Activated effector memory CD4-positive, alpha-beta T cell treated with Interleukin-2 at 50 U/mL for 16 hours (primary cell): ENCODE measurements around the gene INTS2.
"Not testable (repeated sequence)": the region's sequence is repeated elsewhere in the genome, so short reads cannot be mapped to it uniquely, and the experiment has no call there.

Experiments
- DNase-seq: peaks from one replicate; pipeline ENCODE4 v3.0.0-alpha.2; 2020

Gene INTS2

DNA sequence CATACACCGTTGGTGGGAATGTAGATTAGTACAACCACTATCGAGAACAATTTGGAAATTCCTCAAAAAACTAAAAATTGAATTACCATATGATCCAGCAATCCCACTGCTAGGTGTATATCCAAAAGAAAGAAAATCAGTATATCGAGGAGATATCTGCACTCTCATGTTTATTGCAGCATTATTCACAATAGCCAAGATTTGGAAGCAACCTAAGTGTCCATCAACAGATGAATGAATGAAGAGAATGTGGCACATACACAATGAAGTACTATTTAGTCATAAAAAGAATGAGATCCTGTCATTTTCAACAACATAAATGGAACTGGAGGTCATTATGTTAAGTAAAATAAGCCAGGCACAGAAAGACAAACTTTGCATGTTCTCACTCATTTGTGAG is 108.5 kb downstream of the INTS2 start:
- not testable (repeated sequence) for DNase-seq

DNA sequence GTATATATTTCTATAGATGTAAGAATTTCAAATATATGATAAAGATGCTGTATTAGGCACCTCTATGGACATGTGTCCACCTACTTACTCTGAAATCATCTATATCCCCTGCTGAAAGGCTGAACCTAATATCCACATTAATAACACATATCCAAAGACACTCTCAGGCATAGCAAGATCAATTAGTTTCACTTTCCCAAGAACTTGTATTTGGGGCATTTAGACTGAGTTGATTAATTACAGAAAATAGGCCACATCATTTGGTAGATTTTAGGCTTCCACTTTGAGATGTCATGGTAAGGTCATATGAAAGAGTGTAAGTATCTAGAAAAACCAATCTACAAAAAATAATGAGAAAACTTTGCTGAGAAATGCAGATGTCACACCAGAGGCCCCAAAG is 109.6 kb downstream of the INTS2 start:
- no peak for DNase-seq

DNA sequence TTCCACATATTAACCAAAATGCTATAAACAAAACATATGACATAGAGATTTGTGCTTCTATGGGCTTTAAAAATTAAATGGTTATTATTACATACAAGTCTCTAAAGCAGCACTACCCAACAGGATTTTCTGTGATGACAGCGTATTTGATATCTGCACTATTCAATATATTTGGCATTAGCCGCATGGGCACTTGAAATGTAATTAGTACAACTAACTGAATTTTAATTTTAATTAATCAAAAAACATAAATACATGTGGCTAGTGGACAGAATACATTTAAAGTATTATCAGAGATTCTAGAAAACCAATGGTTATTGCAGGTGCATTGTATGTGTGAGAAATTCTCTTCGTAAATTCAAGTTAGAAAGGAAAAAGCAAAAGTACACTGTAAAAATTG is 110.3 kb downstream of the INTS2 start:
- no peak for DNase-seq

DNA sequence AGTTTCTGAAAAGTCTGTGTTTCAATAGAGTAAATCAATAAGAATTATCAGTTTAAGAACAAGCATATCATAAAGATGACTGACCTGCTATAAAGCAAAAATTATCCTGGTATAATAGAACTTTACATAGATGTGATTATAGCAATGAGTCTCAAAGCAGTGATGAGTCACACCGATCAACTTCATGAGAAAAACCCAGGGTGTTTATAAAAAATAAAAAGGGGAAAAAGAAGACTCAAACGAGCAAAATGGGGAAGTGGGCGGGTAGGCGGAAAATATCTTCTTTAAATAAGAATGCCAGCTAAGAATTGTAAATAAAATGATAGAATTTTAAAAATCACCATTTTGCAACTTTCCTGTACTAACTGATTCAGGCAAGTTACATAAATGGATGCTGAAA is 111.2 kb downstream of the INTS2 start:
- DNase-seq: no peak

DNA sequence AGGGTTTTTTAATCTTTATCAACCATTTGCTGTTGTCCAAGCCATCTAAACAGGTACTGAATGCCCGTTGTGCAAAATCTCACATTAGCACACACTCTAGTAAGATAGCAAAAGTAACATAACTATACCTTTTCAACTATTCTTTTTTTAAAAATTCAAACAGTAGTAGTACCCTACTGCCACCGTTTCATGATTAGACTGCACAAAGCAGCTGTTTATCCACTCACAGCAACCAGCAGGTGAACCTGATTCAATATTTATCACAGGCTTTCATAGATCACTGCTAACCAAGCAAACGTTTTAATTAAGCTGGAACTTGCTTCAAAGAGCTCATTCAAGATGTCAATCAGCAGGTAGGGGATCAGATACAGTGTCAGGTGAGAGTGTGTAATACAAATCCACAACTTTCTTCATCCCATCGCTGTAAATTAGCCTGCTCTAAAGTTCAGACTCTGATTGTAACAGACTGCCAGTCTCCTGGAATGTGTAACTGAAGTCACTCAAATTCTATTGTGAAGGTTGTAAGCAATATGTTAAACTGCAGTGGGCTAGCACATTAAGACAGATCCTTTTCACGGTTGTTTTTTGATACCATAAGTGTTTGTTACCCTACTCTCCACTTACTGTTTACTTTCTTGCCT is 111.8 kb downstream of the INTS2 start:
- DNase-seq: no peak
